Neural cell (in vitro differentiated cells): ENCODE data around the gene LCA5. TPM values are rescaled to one million over a fixed set of nuclear protein-coding genes. Genes with fewer than 3 reads are reported as not detected.

Source experiments
- H2AFZ ChIP-seq: fragments of 200-600, 300-800 bp; sonication (generic), shearing (Covaris generic); 2 replicates; pipeline ENCODE4 v1.6.0; 2014; ENCODE audit warnings: low read depth, mild to moderate bottlenecking, antibody characterized with exemption, low read length, moderate library complexity
- H3F3A ChIP-seq: fragments of 200-600 bp; shearing (Covaris generic); 2 replicates; pipeline ENCODE4 v1.6.1; 2016; ENCODE audit warnings: mild to moderate bottlenecking, moderate library complexity, mixed read lengths, antibody characterized with exemption, low read length; ENCODE audit not compliant: insufficient read depth, poor library complexity, severe bottlenecking
- H3K27ac ChIP-seq: fragments of 200-600, 300-800 bp; sonication (generic), shearing (Covaris generic); 2 replicates; pipeline ENCODE4 v1.5.1; 2014; ENCODE audit warnings: mild to moderate bottlenecking, low read length, moderate library complexity
- H3K27me3 ChIP-seq: fragments of 300-800, 200-600 bp; sonication (generic), shearing (Covaris generic); 2 replicates; pipeline ENCODE4 v1.6.0; 2014; ENCODE audit warnings: mild to moderate bottlenecking, low read depth, low read length, moderate library complexity; ENCODE audit not compliant: insufficient read depth
- H3K36me3 ChIP-seq: fragments of 300-800, 200-600 bp; sonication (generic), shearing (Covaris generic); 2 replicates; pipeline ENCODE4 v1.5.1; 2014; ENCODE audit warnings: mild to moderate bottlenecking, antibody characterized with exemption, low read length, moderate library complexity; ENCODE audit not compliant: insufficient read depth
- H3K4me2 ChIP-seq: fragments of 300-800, 200-600 bp; sonication (generic), shearing (Covaris generic); 2 replicates; pipeline ENCODE4 v1.6.0; 2014; ENCODE audit warnings: mild to moderate bottlenecking, low read length
- H3K4me3 ChIP-seq: fragments of 300-800, 200-600 bp; sonication (generic), shearing (Covaris generic); 2 replicates; pipeline ENCODE4 v1.5.1; 2014; ENCODE audit warnings: mild to moderate bottlenecking, low read length, moderate library complexity
- H3K79me2 ChIP-seq: fragments of 200-600 bp; shearing (Covaris generic); replicated peaks from 2 replicates; pipeline ENCODE4 v1.6.0; 2014; ENCODE audit warnings: mild to moderate bottlenecking, low read length, moderate library complexity; ENCODE audit not compliant: insufficient read depth
- H3K9ac ChIP-seq: fragments of 300-800, 200-600 bp; sonication (generic), shearing (Covaris generic); 2 replicates; pipeline ENCODE4 v1.6.1; 2016; ENCODE audit warnings: mild to moderate bottlenecking, low read length, mixed read lengths
- H3K9me2 ChIP-seq: fragments of 200-600 bp; shearing (Covaris generic); 2 replicates; pipeline ENCODE4 v1.6.1; 2016; ENCODE audit warnings: mild to moderate bottlenecking, low read length, mixed read lengths; ENCODE audit not compliant: insufficient read depth
- H3K9me3 ChIP-seq: fragments of 200-600, 300-800 bp; sonication (generic), shearing (Covaris generic); 2 replicates; pipeline ENCODE4 v1.6.1; 2016; ENCODE audit warnings: mild to moderate bottlenecking, mixed run types, low read length, moderate library complexity, mixed read lengths
- H4K20me1 ChIP-seq: fragments of 200-600 bp; shearing (Covaris generic); 2 replicates; pipeline ENCODE4 v1.6.1; 2016; ENCODE audit warnings: mild to moderate bottlenecking, mixed run types; ENCODE audit not compliant: insufficient read depth
- EP300 ChIP-seq: fragments of 450-650 bp; conservative IDR thresholded peaks from 2 replicates; pipeline ENCODE4 v1.6.1; 2014; ENCODE audit warnings: antibody characterized with exemption, mild to moderate bottlenecking, moderate library complexity; ENCODE audit not compliant: poor library complexity, severe bottlenecking
- EZH2 ChIP-seq: fragments of 200-600, 300-800 bp; shearing (Covaris generic), sonication (generic); IDR thresholded peaks from 2 replicates; pipeline ENCODE4 v1.6.1; 2014; ENCODE audit warnings: antibody characterized with exemption, low read length, borderline replicate concordance, mild to moderate bottlenecking; ENCODE audit not compliant: insufficient read depth, poor library complexity, severe bottlenecking
- MXI1 ChIP-seq: fragments of 450-650 bp; conservative IDR thresholded peaks from 2 replicates; pipeline ENCODE4 v1.6.1; 2014; ENCODE audit warnings: antibody characterized with exemption, mild to moderate bottlenecking; ENCODE audit not compliant: poor library complexity, severe bottlenecking
- POLR2AphosphoS5 ChIP-seq: IDR thresholded peaks from 2 replicates; pipeline ENCODE4 v1.6.1; 2012
- RAD21 ChIP-seq: fragments of 450-650 bp; conservative IDR thresholded peaks from 2 replicates; pipeline ENCODE4 v1.6.1; 2014; ENCODE audit warnings: antibody characterized with exemption, mild to moderate bottlenecking, moderate library complexity
- SMC3 ChIP-seq: fragments of 450-650 bp; conservative IDR thresholded peaks from 2 replicates; pipeline ENCODE4 v1.6.1; 2014; ENCODE audit warnings: antibody characterized with exemption, mild to moderate bottlenecking, moderate library complexity; ENCODE audit not compliant: poor library complexity
- TAF1 ChIP-seq: IDR thresholded peaks from 2 replicates; pipeline ENCODE4 v1.6.1; 2012; ENCODE audit warnings: low read depth
- polyA plus RNA-seq: library from polyadenylated mRNA; depleted of rRNA; stranded (reverse); fragments of >200 nt; gene quantifications from 2 replicates; pipeline ENCODE4 v1.2.3, GENCODE V29; 2014
- TF ChIP-seq, protein P1 (sequence below): IDR thresholded peaks from 2 replicates; pipeline ENCODE4 v1.6.1; 2012; ENCODE audit warnings: borderline replicate concordance
- TF ChIP-seq, protein P2 (sequence below): fragments of 450-650 bp; IDR thresholded peaks from 2 replicates; pipeline ENCODE4 v1.5.1; 2014; ENCODE audit warnings: antibody characterized with exemption, mild to moderate bottlenecking, moderate library complexity; ENCODE audit not compliant: poor library complexity, severe bottlenecking

The LCA5 gene
- polyA plus RNA-seq, 1 donor from 2014 or later: 13.2 TPM

DNA sequence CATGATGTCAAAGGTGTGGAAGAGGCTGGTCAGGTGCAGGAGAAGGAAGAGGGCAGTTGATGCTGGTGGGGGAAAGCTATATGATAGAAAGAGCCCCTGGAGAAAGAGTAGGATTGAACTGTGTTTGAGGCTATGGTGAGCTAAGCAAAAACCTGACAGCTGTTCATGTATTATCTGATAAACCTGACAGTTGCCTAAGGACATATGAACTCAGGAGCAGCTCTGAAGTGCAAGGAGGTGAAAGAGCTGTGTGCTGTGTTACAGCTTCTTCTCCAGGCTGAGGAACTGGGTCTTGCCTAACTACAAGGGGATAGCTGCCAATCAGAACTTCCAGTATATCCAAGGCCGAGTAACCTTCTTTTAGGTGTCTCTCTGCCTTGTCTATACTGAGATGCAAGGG, 81.8 kb downstream of the LCA5 start:
- H3K27ac ChIP-seq: no peak overlapping the region
- no peaks in the 10 kb centered on the region for H3K9me3 ChIP-seq
- H3K27me3 ChIP-seq: no peaks in the 10 kb centered on the region
- H3K4me2 ChIP-seq: no peak overlapping the region
- no peaks in the 10 kb centered on the region for H3K36me3 ChIP-seq
- H3K9me2 ChIP-seq: no peaks in the 10 kb centered on the region
- H4K20me1 ChIP-seq: no peaks in the 10 kb centered on the region
- H3K4me3 ChIP-seq: no peak overlapping the region
- H3K79me2 ChIP-seq: no peaks in the 10 kb centered on the region
- no peaks in the 10 kb centered on the region for H3F3A ChIP-seq
- H2AFZ ChIP-seq: no peak overlapping the region
- TF ChIP-seq, protein P1, sequence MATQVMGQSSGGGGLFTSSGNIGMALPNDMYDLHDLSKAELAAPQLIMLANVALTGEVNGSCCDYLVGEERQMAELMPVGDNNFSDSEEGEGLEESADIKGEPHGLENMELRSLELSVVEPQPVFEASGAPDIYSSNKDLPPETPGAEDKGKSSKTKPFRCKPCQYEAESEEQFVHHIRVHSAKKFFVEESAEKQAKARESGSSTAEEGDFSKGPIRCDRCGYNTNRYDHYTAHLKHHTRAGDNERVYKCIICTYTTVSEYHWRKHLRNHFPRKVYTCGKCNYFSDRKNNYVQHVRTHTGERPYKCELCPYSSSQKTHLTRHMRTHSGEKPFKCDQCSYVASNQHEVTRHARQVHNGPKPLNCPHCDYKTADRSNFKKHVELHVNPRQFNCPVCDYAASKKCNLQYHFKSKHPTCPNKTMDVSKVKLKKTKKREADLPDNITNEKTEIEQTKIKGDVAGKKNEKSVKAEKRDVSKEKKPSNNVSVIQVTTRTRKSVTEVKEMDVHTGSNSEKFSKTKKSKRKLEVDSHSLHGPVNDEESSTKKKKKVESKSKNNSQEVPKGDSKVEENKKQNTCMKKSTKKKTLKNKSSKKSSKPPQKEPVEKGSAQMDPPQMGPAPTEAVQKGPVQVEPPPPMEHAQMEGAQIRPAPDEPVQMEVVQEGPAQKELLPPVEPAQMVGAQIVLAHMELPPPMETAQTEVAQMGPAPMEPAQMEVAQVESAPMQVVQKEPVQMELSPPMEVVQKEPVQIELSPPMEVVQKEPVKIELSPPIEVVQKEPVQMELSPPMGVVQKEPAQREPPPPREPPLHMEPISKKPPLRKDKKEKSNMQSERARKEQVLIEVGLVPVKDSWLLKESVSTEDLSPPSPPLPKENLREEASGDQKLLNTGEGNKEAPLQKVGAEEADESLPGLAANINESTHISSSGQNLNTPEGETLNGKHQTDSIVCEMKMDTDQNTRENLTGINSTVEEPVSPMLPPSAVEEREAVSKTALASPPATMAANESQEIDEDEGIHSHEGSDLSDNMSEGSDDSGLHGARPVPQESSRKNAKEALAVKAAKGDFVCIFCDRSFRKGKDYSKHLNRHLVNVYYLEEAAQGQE: no peak
- TF ChIP-seq MXI1 (no peak), EZH2 (no peak), EP300 (no peak), RAD21 (no peak), POLR2AphosphoS5 (no peak), TAF1 (no peak)
- H3K9ac ChIP-seq: no peak overlapping the region

DNA sequence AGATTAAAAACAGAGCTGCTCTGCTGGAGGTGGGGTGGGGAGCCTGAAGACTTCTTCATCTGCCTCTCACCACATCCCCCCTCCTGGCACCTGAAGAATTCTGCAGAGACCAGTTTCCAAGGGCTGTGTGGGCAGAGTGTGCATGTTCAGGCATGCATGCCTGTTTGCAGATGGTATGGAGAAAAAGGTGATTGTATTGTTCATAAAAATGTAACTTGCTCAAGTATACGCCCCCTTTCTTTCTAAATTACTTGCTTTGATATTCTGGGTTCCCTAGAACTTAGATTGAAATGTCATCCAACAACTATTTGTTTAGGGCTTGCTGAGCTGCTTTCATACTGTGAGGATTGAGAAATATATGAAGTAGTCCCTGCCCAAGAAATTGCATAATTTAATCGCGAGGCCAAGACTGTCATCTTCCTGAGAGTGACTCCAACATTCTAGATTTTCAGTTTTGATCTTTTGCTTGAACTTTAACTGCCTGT, 83.6 kb downstream of the LCA5 start:
- TF ChIP-seq EZH2 (no peak), RAD21 (no peak), TAF1 (no peak), EP300 (no peak), MXI1 (no peak), SMC3 (no peak), POLR2AphosphoS5 (no peak)
- TF ChIP-seq, protein P2, sequence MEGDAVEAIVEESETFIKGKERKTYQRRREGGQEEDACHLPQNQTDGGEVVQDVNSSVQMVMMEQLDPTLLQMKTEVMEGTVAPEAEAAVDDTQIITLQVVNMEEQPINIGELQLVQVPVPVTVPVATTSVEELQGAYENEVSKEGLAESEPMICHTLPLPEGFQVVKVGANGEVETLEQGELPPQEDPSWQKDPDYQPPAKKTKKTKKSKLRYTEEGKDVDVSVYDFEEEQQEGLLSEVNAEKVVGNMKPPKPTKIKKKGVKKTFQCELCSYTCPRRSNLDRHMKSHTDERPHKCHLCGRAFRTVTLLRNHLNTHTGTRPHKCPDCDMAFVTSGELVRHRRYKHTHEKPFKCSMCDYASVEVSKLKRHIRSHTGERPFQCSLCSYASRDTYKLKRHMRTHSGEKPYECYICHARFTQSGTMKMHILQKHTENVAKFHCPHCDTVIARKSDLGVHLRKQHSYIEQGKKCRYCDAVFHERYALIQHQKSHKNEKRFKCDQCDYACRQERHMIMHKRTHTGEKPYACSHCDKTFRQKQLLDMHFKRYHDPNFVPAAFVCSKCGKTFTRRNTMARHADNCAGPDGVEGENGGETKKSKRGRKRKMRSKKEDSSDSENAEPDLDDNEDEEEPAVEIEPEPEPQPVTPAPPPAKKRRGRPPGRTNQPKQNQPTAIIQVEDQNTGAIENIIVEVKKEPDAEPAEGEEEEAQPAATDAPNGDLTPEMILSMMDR: no peak
- TF ChIP-seq, protein P1: no peak
- H2AFZ ChIP-seq: no peak overlapping the region
- no peaks in the 10 kb centered on the region for H3K9me3 ChIP-seq
- H3K27me3 ChIP-seq: no peaks in the 10 kb centered on the region
- H3K79me2 ChIP-seq: no peaks in the 10 kb centered on the region
- H3F3A ChIP-seq: no peaks in the 10 kb centered on the region
- no peak overlapping the region for H3K27ac ChIP-seq
- no peak overlapping the region for H3K4me2 ChIP-seq
- H3K9me2 ChIP-seq: no peaks in the 10 kb centered on the region
- no peak overlapping the region for H3K4me3 ChIP-seq
- no peak overlapping the region for H3K9ac ChIP-seq
- H4K20me1 ChIP-seq: no peaks in the 10 kb centered on the region
- no peaks in the 10 kb centered on the region for H3K36me3 ChIP-seq
